Measurements from ENCODE around the gene AP2A1. TPM values are rescaled to one million over a fixed set of nuclear protein-coding genes. Genes with fewer than 3 reads are reported as not detected.

Gene AP2A1
- total and polyA plus RNA-seq, 10 of the 15 experiments (the other 5 are each of a cell fraction or from before 2014, with no cell fraction given), result 0.68 to 78.8 (median 33.8) TPM

DNA sequence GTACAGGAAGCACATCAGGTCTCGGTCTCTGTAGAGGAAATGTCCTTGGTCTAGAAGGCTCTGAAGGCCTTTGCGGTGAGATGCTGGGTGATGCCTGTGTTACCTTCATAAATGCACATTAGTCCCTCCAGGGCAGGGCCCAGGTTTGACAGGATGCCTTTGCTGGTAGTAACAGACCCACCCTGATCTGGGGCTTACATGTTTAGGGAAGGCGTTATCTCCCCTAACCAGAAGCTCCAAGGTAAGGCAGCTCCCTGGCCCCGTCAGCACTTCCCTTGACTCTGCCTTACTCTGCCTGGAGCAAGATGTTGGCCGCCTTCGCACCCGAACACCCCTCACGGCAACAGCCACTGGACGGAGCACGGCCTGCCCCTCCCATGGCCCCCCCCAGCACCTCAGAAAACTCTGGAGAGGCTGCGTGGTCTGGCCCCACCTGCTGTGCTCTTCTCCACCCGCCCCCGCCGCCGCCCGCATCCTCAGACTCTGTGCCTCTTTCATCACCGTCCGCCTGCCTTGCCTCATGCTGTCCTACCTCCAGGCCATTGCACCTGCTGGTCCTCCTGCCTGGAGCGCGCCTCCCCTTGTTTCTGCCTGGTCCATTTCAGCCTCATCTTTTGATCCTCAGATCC lies 9.1 kb downstream of the AP2A1 start (continued):
- TF ChIP-seq, protein P1, sequence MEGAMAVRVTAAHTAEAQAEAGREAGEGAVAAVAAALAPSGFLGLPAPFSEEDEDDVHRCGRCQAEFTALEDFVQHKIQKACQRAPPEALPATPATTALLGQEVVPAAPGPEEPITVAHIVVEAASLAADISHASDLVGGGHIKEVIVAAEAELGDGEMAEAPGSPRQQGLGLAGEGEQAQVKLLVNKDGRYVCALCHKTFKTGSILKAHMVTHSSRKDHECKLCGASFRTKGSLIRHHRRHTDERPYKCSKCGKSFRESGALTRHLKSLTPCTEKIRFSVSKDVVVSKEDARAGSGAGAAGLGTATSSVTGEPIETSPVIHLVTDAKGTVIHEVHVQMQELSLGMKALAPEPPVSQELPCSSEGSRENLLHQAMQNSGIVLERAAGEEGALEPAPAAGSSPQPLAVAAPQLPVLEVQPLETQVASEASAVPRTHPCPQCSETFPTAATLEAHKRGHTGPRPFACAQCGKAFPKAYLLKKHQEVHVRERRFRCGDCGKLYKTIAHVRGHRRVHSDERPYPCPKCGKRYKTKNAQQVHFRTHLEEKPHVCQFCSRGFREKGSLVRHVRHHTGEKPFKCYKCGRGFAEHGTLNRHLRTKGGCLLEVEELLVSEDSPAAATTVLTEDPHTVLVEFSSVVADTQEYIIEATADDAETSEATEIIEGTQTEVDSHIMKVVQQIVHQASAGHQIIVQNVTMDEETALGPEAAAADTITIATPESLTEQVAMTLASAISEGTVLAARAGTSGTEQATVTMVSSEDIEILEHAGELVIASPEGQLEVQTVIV (IDR thresholded peaks at IDR 0.05; ENCODE audit: borderline replicate concordance, partially characterized antibody), result no peak
- TF ChIP-seq, protein P2, sequence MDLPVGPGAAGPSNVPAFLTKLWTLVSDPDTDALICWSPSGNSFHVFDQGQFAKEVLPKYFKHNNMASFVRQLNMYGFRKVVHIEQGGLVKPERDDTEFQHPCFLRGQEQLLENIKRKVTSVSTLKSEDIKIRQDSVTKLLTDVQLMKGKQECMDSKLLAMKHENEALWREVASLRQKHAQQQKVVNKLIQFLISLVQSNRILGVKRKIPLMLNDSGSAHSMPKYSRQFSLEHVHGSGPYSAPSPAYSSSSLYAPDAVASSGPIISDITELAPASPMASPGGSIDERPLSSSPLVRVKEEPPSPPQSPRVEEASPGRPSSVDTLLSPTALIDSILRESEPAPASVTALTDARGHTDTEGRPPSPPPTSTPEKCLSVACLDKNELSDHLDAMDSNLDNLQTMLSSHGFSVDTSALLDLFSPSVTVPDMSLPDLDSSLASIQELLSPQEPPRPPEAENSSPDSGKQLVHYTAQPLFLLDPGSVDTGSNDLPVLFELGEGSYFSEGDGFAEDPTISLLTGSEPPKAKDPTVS (IDR thresholded peaks at IDR 0.05; ENCODE audit: low read depth, low read length), result no peak

DNA sequence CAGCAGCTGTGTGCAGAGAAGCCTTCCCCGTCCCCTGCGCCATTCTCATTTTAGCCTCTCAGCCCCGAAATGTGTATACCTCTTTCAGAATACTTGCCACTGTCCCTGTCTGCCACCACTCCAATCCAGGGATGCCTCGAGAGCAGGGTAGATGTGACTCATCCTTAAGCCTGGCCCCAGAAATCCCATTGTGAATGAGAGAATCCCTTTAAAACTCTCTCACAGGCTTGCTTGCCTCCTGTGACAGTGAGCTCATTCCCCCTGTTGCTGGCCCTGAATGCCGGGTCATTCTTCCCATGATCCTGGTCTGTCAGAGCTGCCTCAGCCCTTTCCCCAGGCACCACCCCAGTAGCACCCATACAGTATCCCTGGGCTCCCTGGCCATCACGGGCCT lies 9.6 kb downstream of the AP2A1 start:
- no peaks in the 10 kb centered on the region; the same call in 1 of the 2 replicates for H3K79me2 ChIP-seq (ENCODE audit: control insufficient read depth, insufficient read depth, low read length)
- 99% methylated on average over 6 of the region's 6 CpGs for WGBS (ENCODE audit: insufficient coverage, insufficient replicate concordance, low lambda C conversion rate, missing lambda C conversion rate)
- H3K27ac ChIP-seq (ENCODE audit: control insufficient read depth, insufficient read depth), result no peak overlapping the region
- ChIA-PET CTCF (no interaction called here), SMC1A (ENCODE audit: uncharacterized antibody, unreplicated experiment) (no interaction called here), RAD21 (ENCODE audit: unreplicated experiment) (no interaction called here), POLR2A (no interaction called here)
- DNase-seq (ENCODE audit: low read depth, low spot score) (no peak), ATAC-seq (no peak), FAIRE-seq (no peak)
- H3K4me2 ChIP-seq (ENCODE audit: control insufficient read depth, insufficient read depth), result no peak overlapping the region
- no peak overlapping the region for H3K4me3 ChIP-seq
- H3K9me3 ChIP-seq (replicated peaks; ENCODE audit: control insufficient read depth, insufficient read depth, low read length), result no peaks in the 10 kb centered on the region
- no peaks in the 10 kb centered on the region for H4K20me1 ChIP-seq (ENCODE audit: control insufficient read depth, insufficient read depth)
- in situ Hi-C loops (cut with MboI), result no loop called here
- H3K27me3 ChIP-seq (replicated peaks in 1 of 2; ENCODE audit: control insufficient read depth in 2 of 2, insufficient read depth in 2 of 2, low read length in 1 of 2), result no peaks in the 10 kb centered on the region
- no peak overlapping the region for H3K9ac ChIP-seq (ENCODE audit: control insufficient read depth, insufficient read depth, low read length)
- H3K4me1 ChIP-seq (ENCODE audit: control insufficient read depth, insufficient read depth, low read length), result peaks cover 11% of the 10 kb centered on the region
- no peak overlapping the region for H2AFZ ChIP-seq (ENCODE audit: control insufficient read depth, low read depth, low read length)
- peaks cover 0 to 2% of the 10 kb centered on the region in 2 experiments; a peak in 2 of 4 replicates for H3K36me3 ChIP-seq (ENCODE audit: control insufficient read depth in 2 of 2, insufficient read depth in 2 of 2, low read length in 1 of 2)
- BruUV-seq (replicated peaks), result no TSS peak
- intact Hi-C loops (cut with micrococcal nuclease; ENCODE audit: unreplicated experiment), result no loop called here
- no peak for TF ChIP-seq RAD51 (IDR thresholded peaks at IDR 0.05)
- TF ChIP-seq SUPT20H (IDR thresholded peaks at IDR 0.05; ENCODE audit: borderline replicate concordance, control insufficient read depth, low read depth, low read length), result no peak
- TF ChIP-seq, protein P3, sequence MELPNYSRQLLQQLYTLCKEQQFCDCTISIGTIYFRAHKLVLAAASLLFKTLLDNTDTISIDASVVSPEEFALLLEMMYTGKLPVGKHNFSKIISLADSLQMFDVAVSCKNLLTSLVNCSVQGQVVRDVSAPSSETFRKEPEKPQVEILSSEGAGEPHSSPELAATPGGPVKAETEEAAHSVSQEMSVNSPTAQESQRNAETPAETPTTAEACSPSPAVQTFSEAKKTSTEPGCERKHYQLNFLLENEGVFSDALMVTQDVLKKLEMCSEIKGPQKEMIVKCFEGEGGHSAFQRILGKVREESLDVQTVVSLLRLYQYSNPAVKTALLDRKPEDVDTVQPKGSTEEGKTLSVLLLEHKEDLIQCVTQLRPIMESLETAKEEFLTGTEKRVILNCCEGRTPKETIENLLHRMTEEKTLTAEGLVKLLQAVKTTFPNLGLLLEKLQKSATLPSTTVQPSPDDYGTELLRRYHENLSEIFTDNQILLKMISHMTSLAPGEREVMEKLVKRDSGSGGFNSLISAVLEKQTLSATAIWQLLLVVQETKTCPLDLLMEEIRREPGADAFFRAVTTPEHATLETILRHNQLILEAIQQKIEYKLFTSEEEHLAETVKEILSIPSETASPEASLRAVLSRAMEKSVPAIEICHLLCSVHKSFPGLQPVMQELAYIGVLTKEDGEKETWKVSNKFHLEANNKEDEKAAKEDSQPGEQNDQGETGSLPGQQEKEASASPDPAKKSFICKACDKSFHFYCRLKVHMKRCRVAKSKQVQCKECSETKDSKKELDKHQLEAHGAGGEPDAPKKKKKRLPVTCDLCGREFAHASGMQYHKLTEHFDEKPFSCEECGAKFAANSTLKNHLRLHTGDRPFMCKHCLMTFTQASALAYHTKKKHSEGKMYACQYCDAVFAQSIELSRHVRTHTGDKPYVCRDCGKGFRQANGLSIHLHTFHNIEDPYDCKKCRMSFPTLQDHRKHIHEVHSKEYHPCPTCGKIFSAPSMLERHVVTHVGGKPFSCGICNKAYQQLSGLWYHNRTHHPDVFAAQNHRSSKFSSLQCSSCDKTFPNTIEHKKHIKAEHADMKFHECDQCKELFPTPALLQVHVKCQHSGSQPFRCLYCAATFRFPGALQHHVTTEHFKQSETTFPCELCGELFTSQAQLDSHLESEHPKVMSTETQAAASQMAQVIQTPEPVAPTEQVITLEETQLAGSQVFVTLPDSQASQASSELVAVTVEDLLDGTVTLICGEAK (IDR thresholded peaks at IDR 0.05; ENCODE audit: borderline replicate concordance), result no peak
- TF ChIP-seq ASH2L (IDR thresholded peaks at IDR 0.05; ENCODE audit: borderline replicate concordance, low read depth), result no peak
- TF ChIP-seq DPF2 (IDR thresholded peaks at IDR 0.05), result no peak
- no peak for TF ChIP-seq MXI1 (IDR thresholded peaks at IDR 0.05; ENCODE audit: low read depth, low read length)
- TF ChIP-seq KAT2A (conservative IDR thresholded peaks at IDR 0.05; ENCODE audit: control insufficient read depth, low read depth, low read length), result no peak
- TF ChIP-seq SP1 (IDR thresholded peaks at IDR 0.05; ENCODE audit: low read depth, low read length), result no peak
- TF ChIP-seq MYB (IDR thresholded peaks at IDR 0.05; ENCODE audit: borderline replicate concordance, low read depth, low read length), result no peak
- no peak for TF ChIP-seq RBBP5 (conservative IDR thresholded peaks at IDR 0.05)

Data from GM12878 (cell line).